NT2/D1 (cell line): ENCODE results near the gene GTF3C6.
A peak's percentile ranks its signal among the peaks of the same experiment; 100 is the strongest.

Experiments
- DNase-seq: peaks from one replicate; pipeline ENCODE4 v3.0.0-alpha.2; 2011; ENCODE audit warnings: low read depth, low spot score
- H3K27me3 ChIP-seq: 2 replicates; pipeline ENCODE4 v1.6.0; 2011; ENCODE audit warnings: mild to moderate bottlenecking; ENCODE audit not compliant: insufficient read length, insufficient read depth
- H3K36me3 ChIP-seq: 2 replicates; pipeline ENCODE4 v1.6.1; 2011; ENCODE audit warnings: mild to moderate bottlenecking, low read length, mixed read lengths; ENCODE audit not compliant: insufficient read depth, insufficient read length
- H3K4me1 ChIP-seq: 2 replicates; pipeline ENCODE4 v1.5.1; 2011; ENCODE audit not compliant: insufficient read depth, insufficient read length
- H3K4me3 ChIP-seq: 2 replicates; pipeline ENCODE4 v1.5.1; 2011; ENCODE audit warnings: low read depth; ENCODE audit not compliant: insufficient read length
- H3K9ac ChIP-seq: 2 replicates; pipeline ENCODE4 v1.6.0; 2011; ENCODE audit warnings: low read depth; ENCODE audit not compliant: insufficient read length
- H3K9me3 ChIP-seq: 2 replicates; pipeline ENCODE4 v1.5.1; 2011; ENCODE audit warnings: mild to moderate bottlenecking, low read length; ENCODE audit not compliant: insufficient read depth
- SUZ12 ChIP-seq: IDR thresholded peaks from 2 replicates; pipeline ENCODE4 v1.6.1; 2011; ENCODE audit not compliant: insufficient read length, insufficient read depth; ENCODE audit errors: extremely low read depth
- YY1 ChIP-seq: IDR thresholded peaks from 2 replicates; pipeline ENCODE4 v1.6.1; 2011; ENCODE audit not compliant: insufficient read length, insufficient read depth
- ZNF274 ChIP-seq: IDR thresholded peaks from 2 replicates; pipeline ENCODE4 v1.6.1; 2011; ENCODE audit warnings: mild to moderate bottlenecking, low read depth, low read length

GTF3C6 gene, protein sequence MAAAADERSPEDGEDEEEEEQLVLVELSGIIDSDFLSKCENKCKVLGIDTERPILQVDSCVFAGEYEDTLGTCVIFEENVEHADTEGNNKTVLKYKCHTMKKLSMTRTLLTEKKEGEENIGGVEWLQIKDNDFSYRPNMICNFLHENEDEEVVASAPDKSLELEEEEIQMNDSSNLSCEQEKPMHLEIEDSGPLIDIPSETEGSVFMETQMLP

DNA sequence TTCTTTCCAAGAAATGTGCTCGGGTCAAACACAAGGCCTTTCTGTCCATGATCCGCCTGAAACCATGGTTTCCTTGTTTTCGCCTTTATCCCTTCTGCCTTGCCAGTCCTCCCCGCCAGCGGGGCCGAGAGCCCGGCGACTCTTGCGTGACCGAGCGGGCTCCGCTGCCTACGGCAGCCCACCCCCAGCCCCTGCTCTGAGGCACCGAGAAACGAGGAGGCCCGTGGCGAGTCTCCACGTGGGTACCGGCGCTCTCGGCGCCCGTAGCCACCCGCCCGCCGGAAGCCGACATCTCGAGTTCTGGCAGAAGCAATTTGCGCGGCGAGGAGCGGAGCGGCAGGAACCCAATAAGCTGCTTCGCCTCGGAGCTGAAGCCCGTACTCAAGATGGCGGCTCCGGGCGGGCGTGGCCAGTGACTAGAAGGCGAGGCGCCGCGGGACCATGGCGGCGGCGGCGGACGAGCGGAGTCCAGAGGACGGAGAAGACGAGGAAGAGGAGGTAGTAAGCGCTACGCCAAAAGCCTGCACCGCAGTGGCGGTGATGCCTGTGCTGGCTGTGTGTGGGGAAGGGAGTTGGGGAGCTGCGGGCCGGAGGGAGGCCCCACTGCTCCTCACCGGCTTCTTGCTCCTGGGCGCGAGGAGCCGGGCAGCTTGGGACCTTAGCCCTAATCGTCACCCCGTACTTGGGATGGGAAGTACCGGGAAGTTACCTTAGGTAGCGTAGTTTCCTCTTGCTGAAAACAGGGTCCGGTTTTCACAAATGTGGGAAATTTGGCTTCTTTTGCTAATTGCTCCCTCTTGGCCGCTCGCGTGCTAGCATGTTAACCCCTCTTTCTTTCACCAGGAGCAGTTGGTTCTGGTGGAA, at the start of gene GTF3C6:
TSS of gene GTF3C6 (plus strand) at position 378 of the 864 bp plus-strand sequence. CDS start at position 442, 64 bp downstream.
- peaks cover 32% of the 10 kb centered on the region for H3K36me3 ChIP-seq
- H3K4me1 ChIP-seq = no peaks in the 10 kb centered on the region
- DNase-seq = peak; percentile 71
- peak within 1 kb of the TSS; percentile 99 for H3K9ac ChIP-seq
- TF ChIP-seq SUZ12 (no peak), YY1 (peak; percentile 89), ZNF274 (no peak)
- peak within 1 kb of the TSS; percentile 97 for H3K4me3 ChIP-seq
- no peaks in the 10 kb centered on the region for H3K9me3 ChIP-seq
- no peaks in the 10 kb centered on the region for H3K27me3 ChIP-seq

DNA sequence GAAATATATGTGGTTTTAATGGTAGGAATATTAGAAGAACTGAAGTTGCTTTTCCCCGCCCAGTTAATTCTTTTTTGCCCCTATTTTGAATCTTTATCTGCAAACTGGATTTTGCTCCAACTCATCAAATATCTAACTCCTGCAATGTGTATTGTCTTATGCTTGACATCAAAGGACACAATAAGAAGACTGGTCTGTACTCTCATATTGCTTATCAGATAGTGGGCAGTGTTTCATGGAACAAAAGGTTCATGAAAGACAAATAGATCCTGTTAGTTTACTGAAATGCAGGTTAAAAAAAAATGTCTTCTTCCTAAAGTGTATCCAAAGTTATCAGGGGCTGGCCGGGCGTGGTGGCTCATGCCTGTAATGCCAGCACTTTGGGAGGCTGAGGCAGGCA, 27.7 kb upstream of the GTF3C6 start:
- no peak overlapping the region for H3K9ac ChIP-seq
- no peaks in the 10 kb centered on the region for H3K27me3 ChIP-seq
- TF ChIP-seq YY1 (no peak), SUZ12 (no peak)
- H3K4me1 ChIP-seq = no peaks in the 10 kb centered on the region
- no peak overlapping the region for H3K4me3 ChIP-seq
- no peak for DNase-seq
- no peaks in the 10 kb centered on the region for H3K36me3 ChIP-seq
- no peaks in the 10 kb centered on the region for H3K9me3 ChIP-seq

DNA sequence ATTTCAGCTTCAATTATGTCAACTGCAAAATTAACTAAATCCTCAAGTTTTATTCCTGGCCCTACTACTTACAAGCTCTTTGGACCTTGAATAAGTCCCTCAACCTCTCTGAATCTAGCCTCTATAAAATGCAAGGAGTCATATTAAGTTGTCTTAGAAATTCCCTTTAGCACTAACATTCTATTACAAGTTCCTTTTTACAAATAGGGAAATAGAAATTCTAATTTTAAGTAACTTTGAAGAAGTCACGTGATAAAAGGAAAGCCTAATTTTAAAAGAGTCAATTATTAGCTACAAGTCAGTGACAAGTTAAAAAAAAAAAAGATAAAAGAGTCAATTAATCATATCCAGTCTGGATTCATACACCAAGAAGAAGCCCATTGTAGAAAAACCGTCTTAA, 24.6 kb upstream of the GTF3C6 start:
- no peaks in the 10 kb centered on the region for H3K4me1 ChIP-seq
- H3K27me3 ChIP-seq = no peaks in the 10 kb centered on the region
- no peak overlapping the region for H3K9ac ChIP-seq
- no peak overlapping the region for H3K4me3 ChIP-seq
- DNase-seq = no peak
- H3K36me3 ChIP-seq = no peaks in the 10 kb centered on the region
- no peaks in the 10 kb centered on the region for H3K9me3 ChIP-seq
- TF ChIP-seq YY1 = no peak
- TF ChIP-seq SUZ12 = no peak
- no peak for TF ChIP-seq ZNF274

GRCh38 chr6:110934381-110934898, 24.1 kb upstream of the GTF3C6 start:
- H3K9ac ChIP-seq = no peak overlapping the region
- H3K9me3 ChIP-seq = no peaks in the 10 kb centered on the region
- no peaks in the 10 kb centered on the region for H3K36me3 ChIP-seq
- no peak for DNase-seq
- no peaks in the 10 kb centered on the region for H3K27me3 ChIP-seq
- H3K4me1 ChIP-seq = no peaks in the 10 kb centered on the region
- TF ChIP-seq YY1 (no peak), SUZ12 (no peak), ZNF274 (no peak)
- H3K4me3 ChIP-seq = no peak overlapping the region

- H3K9ac ChIP-seq = no peak overlapping the region
- DNase-seq = no peak
- TF ChIP-seq YY1 (no peak), ZNF274 (no peak), SUZ12 (no peak)
- no peaks in the 10 kb centered on the region for H3K9me3 ChIP-seq
- no peaks in the 10 kb centered on the region for H3K4me1 ChIP-seq
- no peak overlapping the region for H3K4me3 ChIP-seq
- H3K36me3 ChIP-seq = no peaks in the 10 kb centered on the region
- no peaks in the 10 kb centered on the region for H3K27me3 ChIP-seq
Observed at GRCh38 chr6:110935171-110935570, 23.3 kb upstream of the GTF3C6 start.

DNA sequence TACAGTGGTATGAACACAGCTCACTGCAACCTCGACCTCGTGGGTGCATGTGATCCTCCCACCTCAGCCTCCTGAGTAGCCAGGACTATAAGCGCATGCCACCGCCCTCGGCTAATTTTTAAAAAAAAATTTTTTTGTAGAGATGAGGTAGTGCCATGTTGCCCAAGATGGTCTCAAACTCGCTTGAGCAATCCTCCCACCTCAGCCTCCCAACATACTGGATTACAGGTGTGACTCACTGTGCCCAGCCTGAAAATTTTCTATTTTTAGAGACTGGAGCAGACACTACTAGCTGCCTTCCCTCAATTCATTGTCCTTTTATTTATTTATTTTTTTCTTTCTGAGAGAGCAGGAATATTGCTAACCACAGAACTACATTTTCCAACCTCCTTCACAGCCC, 20.3 kb upstream of the GTF3C6 start:
- Histone ChIP-seq H3K9me3 (no peaks in the 10 kb centered on the region), H3K9ac (no peak overlapping the region), H3K36me3 (no peaks in the 10 kb centered on the region), H3K4me3 (no peak overlapping the region), H3K27me3 (no peaks in the 10 kb centered on the region), H3K4me1 (no peaks in the 10 kb centered on the region)
- no peak for DNase-seq
- no peak for TF ChIP-seq YY1
- no peak for TF ChIP-seq ZNF274
- TF ChIP-seq SUZ12 = no peak

DNA sequence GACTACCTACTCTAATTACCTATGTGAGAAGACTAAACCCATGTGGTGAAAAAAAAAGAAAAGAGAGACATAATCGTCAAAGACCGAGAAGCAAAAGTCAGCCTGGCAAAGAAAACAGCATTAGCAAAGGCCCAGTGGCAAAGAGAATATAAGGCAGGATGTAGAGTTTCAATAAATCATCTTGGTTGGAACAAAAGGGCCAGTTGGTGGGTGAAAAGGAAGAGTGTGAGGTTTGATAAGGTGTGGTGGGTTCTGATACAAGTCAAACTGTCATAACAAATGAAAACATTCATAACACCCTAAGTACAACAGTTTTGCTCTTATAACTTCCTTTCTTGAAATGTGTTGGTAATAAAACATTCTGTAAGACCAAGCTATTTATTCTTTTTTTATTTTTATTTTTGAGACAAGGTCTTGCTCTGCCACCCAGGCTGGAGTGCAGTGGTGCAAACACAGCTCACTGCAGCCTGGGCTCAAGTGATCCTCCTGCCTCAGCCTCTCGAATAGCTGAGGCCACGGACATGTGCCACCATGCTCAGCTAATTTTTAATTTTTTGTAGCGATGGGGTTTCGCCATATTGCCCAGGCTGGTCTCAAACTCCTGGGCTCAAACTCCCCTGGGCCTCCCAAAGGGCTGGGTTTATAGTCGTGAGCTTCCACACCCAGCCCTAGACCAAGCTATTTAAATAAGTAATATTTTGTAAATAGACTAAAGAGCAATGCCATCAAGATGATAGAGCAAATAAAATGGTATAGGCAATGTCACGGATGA, 18.9 kb upstream of the GTF3C6 start:
- no peak overlapping the region for H3K9ac ChIP-seq
- H3K36me3 ChIP-seq = no peaks in the 10 kb centered on the region
- no peak for DNase-seq
- no peak overlapping the region for H3K4me3 ChIP-seq
- H3K4me1 ChIP-seq = no peaks in the 10 kb centered on the region
- TF ChIP-seq ZNF274 = no peak
- no peak for TF ChIP-seq SUZ12
- no peak for TF ChIP-seq YY1
- H3K9me3 ChIP-seq = no peaks in the 10 kb centered on the region
- H3K27me3 ChIP-seq = no peaks in the 10 kb centered on the region
